ENCODE measurements around the gene OGT.
"Not testable (repeated sequence)": the region's sequence is repeated elsewhere in the genome, so short reads cannot be mapped to it uniquely, and the experiment has no call there.

The OGT gene

DNA sequence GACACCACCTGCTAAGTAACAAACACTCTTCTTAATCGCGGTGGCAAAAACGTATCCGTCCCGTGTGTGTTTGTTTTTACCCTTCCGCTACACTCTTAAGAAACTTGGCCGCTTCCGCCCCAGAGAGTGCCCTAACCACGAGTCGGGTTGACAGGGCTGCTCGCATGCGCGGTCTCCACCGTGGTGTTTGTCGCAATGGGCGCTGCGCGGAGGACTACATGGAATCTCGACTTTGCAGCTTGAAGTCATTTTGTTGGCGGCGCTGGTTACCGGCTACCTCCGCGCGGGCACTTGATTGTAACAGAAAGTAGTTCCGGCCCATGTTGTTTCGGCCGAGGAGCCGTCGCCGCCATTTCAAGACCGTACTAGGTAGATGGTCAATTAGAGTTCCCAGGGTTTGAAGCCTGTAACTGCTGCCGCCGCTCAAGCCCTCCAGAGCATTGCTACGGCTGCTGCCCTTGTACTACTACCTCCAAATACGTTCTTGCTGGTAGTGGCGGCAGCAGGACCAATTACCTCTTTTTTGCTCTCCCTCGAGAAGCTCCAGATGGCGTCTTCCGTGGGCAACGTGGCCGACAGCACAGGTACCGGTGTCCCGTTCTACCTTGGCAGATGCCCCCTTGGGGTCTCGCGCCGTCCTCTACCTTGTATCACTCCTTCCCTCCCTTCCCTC, at the start of gene OGT:
Gene OGT (plus strand): TSS at position 352 of the 673 bp plus-strand sequence. CDS start 196 bp downstream, at position 548.
- TF ChIP-seq MYC (IDR thresholded peaks at IDR 0.05; ENCODE audit: low read depth, low read length), result peak; percentile 88
- TF ChIP-seq, protein P1, sequence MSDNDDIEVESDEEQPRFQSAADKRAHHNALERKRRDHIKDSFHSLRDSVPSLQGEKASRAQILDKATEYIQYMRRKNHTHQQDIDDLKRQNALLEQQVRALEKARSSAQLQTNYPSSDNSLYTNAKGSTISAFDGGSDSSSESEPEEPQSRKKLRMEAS (IDR thresholded peaks at IDR 0.05; ENCODE audit: low read depth, low read length), result peak; percentile 84
- TF ChIP-seq CTCF (IDR thresholded peaks at IDR 0.05; ENCODE audit: low read depth, low read length), result no peak
- TF ChIP-seq POLR2A (IDR thresholded peaks at IDR 0.05; ENCODE audit: extremely low read depth, insufficient read length), result peak; percentile 69
- peak; percentile 99 for DNase-seq (ENCODE audit: low read depth)
- peak within 1 kb of the TSS; percentile 99 for H3K4me3 ChIP-seq (ENCODE audit: low read depth, low read length)

GRCh38 chrX:71487814-71488213, 45.1 kb upstream of the OGT start:
- TF ChIP-seq CTCF (IDR thresholded peaks at IDR 0.05; ENCODE audit: low read depth, low read length) (no peak), POLR2A (IDR thresholded peaks at IDR 0.05; ENCODE audit: extremely low read depth, insufficient read length) (no peak), MYC (IDR thresholded peaks at IDR 0.05; ENCODE audit: low read depth, low read length) (no peak)
- TF ChIP-seq, protein P1 (IDR thresholded peaks at IDR 0.05; ENCODE audit: low read depth, low read length), result no peak
- no peak for DNase-seq (ENCODE audit: low read depth)
- no peak overlapping the region for H3K4me3 ChIP-seq (ENCODE audit: low read depth, low read length)

DNA sequence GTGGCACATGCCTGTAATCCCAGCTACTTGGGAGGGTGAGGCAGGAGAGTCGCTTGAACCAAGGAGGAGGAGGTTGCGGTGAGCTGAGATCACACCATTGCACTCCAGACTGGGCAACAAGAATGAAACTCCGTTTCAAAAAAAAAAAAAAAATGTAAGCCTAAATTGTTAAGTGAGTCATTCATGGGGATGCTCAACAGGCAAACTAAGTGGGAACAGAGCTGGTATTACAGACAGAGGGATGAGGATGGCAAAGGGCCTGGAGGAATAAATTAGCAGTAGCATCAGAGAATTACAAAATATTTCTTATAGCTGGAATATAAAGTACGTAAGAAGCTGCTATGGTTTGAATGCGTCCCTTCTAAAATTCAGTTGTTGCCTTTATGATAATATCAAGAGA, 43.4 kb upstream of the OGT start:
- DNase-seq (ENCODE audit: low read depth), result no peak
- TF ChIP-seq POLR2A (IDR thresholded peaks at IDR 0.05; ENCODE audit: extremely low read depth, insufficient read length), result no peak
- TF ChIP-seq, protein P1 (IDR thresholded peaks at IDR 0.05; ENCODE audit: low read depth, low read length), result no peak
- no peak for TF ChIP-seq CTCF (IDR thresholded peaks at IDR 0.05; ENCODE audit: low read depth, low read length)
- TF ChIP-seq MYC (IDR thresholded peaks at IDR 0.05; ENCODE audit: low read depth, low read length), result no peak
- no peak overlapping the region for H3K4me3 ChIP-seq (ENCODE audit: low read depth, low read length)

- H3K4me3 ChIP-seq (ENCODE audit: low read depth, low read length), result peak overlapping the region; percentile 36
- DNase-seq (ENCODE audit: low read depth), result peak; percentile 46
- TF ChIP-seq POLR2A (IDR thresholded peaks at IDR 0.05; ENCODE audit: extremely low read depth, insufficient read length) (no peak), CTCF (IDR thresholded peaks at IDR 0.05; ENCODE audit: low read depth, low read length) (no peak), MYC (IDR thresholded peaks at IDR 0.05; ENCODE audit: low read depth, low read length) (no peak)
- TF ChIP-seq, protein P1 (IDR thresholded peaks at IDR 0.05; ENCODE audit: low read depth, low read length), result no peak
These were observed 40.5 kb upstream of the OGT start for GRCh38 chrX:71492231-71493065.

DNA sequence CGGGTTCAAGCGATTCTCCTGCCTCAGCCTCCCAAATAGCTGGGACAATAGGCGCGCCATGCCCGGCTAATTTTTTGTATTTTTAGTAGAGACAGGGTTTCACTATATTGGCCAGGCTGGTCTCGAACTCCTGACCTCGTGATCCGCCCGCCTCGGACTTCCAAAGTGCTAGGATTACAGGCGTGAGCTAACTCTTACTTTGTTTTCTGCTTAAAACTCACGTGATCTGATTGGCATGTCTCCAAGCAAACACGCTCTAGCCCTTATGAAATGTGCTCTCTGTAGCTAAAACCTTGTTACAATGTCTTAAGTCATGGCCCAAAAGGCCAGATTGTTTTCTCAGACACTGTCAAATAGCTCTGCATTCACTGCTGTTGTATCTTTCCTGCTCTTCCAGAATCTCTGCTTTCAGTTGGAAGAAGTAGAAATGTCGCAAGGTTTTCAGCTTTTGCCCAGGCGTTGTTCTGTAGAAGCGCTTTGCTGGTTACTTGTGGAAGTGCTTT, 39.7 kb upstream of the OGT start:
- DNase-seq (ENCODE audit: low read depth), result peak; percentile 13
- TF ChIP-seq, protein P1 (IDR thresholded peaks at IDR 0.05; ENCODE audit: low read depth, low read length), result no peak
- TF ChIP-seq MYC (IDR thresholded peaks at IDR 0.05; ENCODE audit: low read depth, low read length) (no peak), CTCF (IDR thresholded peaks at IDR 0.05; ENCODE audit: low read depth, low read length) (no peak), POLR2A (IDR thresholded peaks at IDR 0.05; ENCODE audit: extremely low read depth, insufficient read length) (no peak)
- H3K4me3 ChIP-seq (ENCODE audit: low read depth, low read length), result no peak overlapping the region

DNA sequence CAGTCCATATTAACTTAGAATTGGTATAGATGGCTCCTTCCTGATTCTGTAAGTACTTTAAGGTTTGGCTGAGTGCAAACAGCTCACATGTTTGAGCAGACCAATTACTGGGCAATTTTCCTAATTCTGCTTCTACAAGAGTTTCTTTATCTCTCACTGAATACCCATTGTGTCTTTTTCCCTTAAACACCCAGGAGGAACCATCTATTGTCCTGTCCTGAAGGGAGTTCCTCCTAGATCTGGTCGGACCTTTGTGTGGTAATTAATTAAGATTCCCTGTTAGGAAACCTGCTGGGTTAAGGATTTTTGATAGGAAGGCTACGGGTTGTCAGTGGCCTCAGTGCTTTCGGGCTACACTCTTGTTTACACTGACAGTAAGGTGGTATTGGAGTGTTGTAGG, 36.9 kb upstream of the OGT start:
- H3K4me3 ChIP-seq (ENCODE audit: low read depth, low read length); DNase-seq (ENCODE audit: low read depth): not testable (repeated sequence)
